TTC549 (cell line): Measurements from ENCODE around the gene BTNL3.
"Not testable (repeated sequence)": the region's sequence is repeated elsewhere in the genome, so short reads cannot be mapped to it uniquely, and the experiment has no call there.

Experiments used
- FAIRE-seq: peaks from 2 replicates; lab custom pipeline; 2012; peaks lifted over from hg19 to GRCh38; lab: Jason Lieb, UNC

BTNL3 gene, protein sequence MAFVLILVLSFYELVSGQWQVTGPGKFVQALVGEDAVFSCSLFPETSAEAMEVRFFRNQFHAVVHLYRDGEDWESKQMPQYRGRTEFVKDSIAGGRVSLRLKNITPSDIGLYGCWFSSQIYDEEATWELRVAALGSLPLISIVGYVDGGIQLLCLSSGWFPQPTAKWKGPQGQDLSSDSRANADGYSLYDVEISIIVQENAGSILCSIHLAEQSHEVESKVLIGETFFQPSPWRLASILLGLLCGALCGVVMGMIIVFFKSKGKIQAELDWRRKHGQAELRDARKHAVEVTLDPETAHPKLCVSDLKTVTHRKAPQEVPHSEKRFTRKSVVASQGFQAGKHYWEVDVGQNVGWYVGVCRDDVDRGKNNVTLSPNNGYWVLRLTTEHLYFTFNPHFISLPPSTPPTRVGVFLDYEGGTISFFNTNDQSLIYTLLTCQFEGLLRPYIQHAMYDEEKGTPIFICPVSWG

DNA sequence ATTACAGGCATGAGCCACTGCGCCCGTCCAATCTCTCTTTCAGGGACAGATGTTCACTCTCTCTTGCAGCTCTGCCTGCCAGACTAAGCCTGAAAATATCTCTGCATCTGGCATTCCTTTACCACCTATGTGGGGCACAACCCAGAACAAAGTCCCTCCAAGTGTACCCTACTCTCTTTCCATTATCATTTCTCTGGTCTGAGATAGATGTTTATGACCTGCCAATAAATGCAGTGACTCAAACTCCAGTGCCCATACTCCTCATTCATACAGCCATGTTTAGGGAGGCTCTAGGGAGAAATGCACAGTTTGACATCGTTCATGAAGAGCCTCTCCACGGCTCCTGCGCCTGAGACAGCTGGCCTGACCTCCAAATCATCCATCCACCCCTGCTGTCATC lies at the start of gene BTNL3:
Gene BTNL3 (plus strand): TSS at position 255 of the 400 bp plus-strand sequence. CDS start 183 bp downstream, outside the sequence.
- no peak for FAIRE-seq

DNA sequence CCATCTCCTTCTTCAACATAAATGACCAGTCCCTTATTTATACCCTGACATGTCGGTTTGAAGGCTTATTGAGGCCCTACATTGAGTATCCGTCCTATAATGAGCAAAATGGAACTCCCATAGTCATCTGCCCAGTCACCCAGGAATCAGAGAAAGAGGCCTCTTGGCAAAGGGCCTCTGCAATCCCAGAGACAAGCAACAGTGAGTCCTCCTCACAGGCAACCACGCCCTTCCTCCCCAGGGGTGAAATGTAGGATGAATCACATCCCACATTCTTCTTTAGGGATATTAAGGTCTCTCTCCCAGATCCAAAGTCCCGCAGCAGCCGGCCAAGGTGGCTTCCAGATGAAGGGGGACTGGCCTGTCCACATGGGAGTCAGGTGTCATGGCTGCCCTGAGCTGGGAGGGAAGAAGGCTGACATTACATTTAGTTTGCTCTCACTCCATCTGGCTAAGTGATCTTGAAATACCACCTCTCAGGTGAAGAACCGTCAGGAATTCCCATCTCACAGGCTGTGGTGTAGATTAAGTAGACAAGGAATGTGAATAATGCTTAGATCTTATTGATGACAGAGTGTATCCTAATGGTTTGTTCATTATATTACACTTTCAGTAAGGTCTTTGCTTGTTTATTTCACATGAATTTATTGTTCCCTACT lies 38.2 kb upstream of the BTNL3 start:
- FAIRE-seq, result no peak

DNA sequence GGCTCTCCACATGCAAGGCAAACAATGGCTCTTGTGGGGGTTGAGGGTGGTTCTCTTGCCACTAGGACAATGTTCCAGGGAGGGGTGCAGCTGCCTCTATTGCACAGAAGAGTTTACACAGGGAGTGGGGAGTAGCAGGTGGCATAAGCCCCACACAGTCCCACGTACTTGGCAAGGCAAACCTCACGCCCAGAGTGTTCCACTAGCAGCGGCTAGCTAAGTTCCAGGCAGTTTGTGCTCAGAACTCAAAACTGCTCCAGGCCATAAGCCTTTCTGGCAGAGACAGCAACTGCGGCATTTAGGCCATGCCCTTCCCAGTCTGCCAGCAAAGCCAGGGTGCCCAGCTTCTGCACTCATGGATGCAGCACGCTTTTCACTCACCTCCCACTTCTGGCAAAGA lies 29.0 kb upstream of the BTNL3 start:
- no peak for FAIRE-seq

DNA sequence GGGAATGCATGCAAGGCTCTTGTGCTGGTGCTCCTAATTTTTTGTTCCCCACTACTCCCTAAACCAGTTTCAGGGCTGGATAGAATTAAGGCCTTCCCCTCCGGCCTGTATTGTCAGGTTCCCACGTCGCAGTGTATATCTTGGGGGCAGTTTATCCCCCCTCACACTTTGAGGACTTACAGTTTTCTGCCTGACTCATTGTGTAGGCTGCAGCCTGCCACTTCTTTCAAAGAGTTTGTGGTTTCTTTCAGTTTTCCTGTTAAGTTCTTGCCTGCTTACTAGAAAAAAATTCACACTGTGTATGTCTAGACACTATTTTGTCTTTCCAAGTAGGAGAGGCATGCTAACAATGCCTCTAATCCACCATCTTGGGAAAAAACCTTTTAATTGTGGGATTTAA lies 28.4 kb upstream of the BTNL3 start:
- FAIRE-seq, result no peak

DNA sequence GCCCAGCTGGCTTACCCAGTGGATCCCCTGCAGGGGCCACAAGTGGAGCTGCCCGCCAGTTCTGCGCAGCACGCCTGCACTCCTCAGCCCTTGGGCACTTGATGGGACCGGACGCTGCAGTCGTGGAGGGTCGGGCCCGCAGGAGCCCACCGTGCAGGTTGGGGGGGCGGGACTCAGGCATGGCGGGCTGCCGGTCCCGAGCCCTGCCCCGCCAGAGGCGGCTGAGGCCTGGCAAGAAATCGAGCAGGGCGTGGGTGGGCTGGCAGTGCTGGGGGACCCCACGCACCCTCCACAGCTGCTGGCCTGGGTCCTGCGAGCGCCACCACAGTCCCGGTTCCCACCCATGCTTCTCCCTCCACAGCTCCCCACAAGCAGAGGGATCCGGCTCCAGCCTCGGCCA lies 19.2 kb upstream of the BTNL3 start:
- no peak for FAIRE-seq

DNA sequence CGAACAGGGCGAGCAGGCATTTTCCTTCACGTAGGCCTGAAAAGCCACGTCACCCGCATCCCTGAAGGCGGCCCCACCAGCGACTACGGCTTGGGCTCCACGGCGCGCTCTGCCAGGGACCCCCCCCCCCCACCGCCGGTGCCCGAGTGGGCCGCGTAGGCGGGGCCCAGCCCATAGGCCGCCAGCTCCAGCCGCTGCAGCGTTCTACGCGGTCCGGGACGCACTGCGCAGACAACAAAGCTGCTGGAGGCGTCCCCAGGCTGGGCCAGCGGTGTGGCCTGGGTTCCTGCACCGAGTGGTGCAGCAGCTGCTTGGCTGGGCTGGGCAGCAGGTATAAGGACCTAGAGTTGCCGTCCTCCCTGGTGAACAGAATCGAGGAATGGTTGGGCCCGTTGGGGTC lies 18.3 kb upstream of the BTNL3 start:
- FAIRE-seq, result no peak

DNA sequence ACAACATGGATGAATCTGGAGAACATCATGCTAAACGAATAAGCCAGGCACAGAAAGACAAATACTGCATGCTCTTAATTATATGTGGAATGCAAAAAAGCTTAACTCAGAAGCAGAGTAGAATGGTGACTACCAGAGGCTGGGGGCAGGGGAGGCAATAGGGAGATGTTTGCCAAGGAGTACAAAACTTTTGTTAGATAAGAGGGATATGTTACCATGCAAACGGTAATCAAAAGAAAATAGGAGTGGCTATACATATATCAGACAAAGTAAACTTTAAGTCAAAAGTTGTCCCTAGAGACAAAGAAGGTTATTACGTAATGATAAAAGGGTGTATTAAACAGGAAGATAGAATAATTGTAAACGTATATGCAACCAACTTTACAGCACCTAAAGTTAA lies 17.8 kb upstream of the BTNL3 start:
- no peak for FAIRE-seq

DNA sequence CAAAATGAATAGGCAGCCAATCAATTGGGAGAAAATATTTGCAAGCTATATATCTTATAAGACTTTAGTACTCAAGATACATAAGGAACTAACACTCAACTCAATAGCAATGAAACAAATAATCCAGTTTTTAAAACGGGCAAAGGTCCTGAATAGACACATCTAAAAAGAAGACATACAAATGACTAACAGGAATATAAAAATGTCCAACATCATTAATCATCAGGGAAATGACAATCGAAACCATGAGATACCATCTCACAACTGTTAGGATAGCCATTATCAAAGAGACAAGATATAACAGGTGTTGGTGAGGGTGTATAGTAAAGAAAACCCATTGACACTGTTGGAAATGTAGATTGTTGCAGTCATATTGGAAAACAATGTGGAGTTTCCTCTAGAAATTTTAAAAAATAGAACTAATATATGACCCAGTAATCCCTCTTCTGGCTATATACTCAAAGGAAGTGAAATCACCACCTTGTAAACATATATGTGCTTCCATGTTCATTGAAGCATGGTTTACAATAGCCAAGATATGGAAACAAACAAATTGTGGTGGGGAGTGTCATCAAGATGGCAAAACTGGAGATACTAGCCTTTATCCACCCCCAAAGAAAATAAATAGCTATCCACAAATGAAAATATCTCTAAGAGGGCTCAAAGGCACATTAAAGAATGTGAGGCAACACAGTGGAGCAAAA lies 13.9 kb upstream of the BTNL3 start:
- FAIRE-seq, result no peak

DNA sequence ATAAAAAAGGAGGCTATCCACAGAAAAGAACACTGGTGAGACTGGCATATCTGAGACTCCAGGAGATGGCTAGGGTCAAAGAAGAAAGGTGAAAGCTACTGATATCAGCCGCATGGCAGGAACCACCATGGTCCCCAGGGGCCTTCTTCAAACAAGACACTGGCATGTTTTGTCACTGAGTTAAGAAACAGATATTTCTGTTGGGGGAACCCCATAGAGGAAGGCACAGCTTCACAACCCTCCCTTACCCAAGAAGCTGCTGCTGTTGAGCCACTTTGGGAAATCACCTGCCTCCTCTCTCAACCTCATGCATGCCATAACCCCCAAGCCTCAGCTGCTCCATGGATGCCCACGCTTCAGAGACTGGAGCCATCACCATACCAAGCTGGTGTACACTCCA lies 13.3 kb upstream of the BTNL3 start:
- no peak for FAIRE-seq

DNA sequence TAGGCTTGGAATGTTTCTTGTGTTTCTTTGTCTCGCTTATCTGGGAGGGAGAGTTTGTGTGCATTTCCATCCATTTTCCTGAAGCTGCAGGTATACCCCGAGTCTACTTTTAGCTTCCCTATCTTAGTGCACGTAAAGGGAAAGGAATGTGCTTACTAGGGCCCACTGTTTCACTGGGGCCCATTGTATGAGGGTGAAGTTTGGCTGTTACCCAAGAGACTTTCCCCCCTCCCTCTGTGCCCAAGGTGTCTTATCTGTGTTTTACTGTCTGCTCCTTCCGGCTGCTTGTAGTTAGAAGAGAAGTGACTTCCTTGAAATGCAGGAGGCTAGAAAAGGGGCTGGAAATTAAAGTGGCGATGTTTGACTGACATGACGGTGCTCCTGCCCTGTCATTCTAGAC lies 12.1 kb upstream of the BTNL3 start:
- FAIRE-seq, result no peak

DNA sequence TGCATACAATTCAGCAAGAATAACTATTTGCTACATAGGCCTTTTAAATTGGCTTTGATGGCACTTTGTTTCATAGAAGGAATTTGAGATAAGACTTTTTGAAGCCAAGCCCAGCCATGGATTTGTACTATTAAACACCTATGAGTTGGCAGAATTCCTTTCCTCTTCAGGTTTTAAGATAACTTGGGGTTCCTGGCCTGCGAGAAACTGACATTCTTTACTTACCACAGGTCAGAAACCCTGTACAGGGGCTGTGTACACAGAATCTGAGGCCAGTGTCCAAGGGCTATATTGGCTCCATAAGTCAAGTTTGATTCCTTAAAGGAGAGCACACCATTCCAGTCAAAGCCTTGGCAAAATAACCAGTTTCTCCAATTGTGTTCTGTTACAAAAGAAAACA lies 10.8 kb upstream of the BTNL3 start:
- no peak for FAIRE-seq

DNA sequence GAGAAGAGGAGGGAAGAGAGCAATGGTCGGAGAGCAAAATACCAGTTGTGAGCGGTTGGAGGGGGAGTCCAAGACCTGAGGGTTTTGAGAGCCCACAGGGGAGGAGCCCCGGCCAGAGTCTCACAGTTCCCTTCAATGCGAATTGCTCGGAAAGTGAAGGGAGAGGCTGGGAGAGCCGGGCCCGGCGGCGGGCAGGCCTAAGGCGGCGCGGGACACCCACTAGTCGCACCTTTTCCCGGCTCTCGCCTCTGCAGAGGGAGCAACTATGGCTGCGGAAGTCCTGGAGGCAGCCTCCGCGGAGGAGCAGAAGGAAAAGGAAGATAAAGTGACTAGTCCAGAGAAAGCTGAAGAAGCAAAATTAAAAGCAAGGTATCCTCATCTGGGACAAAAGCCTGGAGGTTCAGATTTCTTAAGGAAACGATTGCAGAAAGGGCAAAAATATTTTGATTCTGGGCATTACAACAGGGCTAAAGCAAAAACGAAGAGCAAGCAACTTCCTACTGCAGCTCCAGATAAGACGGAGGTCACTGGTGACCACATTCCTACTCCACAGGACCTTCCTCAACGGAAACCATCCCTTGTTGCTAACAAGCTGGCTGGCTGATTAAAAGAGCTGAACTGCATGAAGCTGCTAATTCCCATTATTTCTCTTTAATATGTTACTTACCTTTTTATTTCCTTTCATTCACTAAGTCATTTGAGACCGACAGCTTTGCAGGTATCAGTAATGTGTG lies 6.5 kb upstream of the BTNL3 start:
- no peak for FAIRE-seq

DNA sequence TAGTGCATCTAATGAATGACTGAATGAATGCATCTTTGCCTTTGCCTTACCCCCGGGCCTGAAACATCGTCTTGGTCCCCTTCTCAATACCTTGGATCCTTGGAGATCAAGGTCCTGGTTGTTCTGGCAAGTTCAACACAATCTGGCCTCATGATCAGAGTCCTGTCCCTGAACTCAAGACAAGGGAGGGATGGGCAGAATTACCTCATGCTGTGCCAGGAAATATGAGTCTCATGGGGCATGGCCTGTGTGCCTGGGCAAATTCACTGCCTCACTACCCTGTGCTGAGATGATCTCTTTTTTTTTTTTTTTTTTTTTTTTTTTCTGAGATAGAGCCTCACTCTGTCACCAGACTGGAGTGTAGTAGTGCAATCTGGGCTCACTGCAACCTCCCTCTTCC lies 630 bp upstream of the BTNL3 start:
- no peak for FAIRE-seq

DNA sequence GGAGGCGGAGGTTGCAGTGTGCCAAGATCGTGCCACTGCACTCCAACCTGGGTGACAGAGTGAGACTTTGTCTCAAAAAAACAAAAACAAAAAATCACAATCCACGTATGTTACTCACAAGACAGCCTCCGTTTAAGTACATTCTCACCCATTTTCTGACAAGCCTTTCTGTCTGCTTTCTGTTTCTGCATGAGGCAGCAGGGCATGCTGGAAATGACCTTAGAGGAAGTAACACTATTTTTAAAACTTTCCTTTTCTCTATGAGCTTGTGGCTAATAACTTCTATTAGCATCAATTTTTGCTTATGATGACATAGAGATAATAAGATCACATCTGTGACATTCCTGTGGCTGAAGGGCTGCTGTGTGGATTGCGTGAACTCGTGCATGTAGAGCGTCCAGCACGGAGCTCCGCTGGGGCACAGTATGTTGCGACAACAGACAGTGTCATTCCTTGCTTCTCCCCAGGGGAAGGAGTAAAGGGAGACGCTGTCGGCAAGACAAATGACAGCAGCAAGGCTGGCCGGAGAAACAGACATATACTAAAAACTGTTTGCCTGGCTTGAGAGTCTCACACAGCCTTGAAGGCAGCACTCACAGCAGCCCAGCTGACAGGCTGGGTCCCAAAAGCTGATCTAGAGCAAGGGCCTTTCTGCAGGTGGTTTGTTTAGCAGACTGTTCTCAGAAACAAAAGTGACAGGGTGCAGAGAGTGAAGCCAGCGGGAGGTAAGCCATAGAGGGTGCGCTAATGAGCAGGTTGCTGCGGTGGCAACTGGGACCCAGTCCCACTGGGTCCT lies 1.6 kb downstream of the BTNL3 start:
- no peak for FAIRE-seq

DNA sequence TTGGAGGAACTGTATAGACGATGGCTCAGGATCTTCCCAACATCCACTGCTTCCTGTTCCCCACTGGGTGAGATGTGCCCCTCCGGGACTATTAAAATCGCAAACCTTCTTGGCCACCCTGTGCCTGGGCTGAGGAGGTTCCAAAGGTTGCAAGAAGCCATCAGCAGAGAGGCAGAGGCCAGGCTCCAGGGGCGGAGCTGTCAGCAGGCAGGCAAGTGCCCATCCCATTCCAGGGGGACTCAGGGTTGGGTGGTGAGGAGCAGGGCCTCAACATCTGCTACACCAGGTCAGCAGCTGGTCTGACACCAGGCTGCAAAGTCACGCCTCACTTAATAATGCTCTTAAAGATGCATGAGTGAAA lies 2.2 kb downstream of the BTNL3 start:
- no peak for FAIRE-seq

DNA sequence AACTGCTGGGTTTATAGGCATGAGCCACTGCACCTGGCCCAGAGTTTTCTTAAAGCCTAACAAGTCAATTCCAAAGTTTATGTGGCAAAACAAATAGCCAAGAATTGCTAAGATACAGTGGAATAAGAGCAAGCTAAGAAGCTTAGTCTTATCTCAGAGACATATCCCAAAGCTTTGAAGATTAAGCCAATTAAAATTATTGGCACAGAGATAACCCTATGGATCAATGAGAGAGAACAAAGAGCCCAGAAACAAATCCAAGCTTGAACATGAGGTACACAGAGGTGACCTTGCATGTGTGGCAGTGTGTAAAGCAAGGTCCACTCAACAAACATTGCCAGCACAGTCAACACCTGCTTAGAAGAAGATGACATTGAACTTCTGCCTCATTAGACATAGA lies 13.3 kb downstream of the BTNL3 start:
- FAIRE-seq, result no peak

DNA sequence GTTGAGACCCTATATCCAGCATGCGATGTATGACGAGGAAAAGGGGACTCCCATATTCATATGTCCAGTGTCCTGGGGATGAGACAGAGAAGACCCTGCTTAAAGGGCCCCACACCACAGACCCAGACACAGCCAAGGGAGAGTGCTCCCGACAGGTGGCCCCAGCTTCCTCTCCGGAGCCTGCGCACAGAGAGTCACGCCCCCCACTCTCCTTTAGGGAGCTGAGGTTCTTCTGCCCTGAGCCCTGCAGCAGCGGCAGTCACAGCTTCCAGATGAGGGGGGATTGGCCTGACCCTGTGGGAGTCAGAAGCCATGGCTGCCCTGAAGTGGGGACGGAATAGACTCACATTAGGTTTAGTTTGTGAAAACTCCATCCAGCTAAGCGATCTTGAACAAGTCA lies 17.1 kb downstream of the BTNL3 start:
- FAIRE-seq, result no peak

DNA sequence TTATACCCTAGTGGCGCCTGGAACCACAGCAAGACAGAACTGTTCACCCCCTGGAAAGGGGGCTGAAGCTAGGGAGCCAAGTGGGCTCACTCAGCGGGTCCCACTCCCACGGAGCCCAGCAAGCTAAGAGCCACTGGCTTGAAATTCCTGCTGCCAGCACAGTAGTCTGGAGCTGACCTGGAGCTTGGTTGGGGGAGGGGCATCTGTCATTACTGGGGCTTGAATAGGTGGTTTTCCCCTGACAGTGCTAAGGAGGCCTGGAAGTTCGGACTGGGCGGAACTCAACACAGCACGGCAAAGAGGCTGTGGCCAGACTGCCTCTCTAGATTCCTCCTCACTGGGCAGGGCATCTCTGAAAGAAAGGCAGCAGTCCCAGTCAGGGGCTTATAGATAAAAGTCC lies 19.5 kb downstream of the BTNL3 start:
- FAIRE-seq, result no peak

DNA sequence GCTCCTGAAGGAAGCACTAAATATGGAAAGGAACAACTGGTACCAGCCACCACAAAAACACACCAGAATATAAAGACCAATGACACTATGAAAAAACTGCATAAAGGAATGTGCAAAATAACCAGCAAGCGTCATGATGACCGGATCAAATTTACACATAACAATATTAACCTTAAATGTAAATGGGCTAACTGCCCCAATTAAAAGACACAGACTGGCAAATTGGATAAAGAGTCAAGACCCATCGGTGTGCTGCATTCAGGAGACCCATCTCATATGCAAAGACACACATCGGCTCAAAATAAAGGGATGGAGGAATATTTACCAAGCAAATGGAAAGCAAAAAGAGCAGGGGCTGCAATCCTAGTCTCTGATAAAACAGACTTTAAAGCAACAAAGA lies 21.4 kb downstream of the BTNL3 start:
- FAIRE-seq, result not testable (repeated sequence)

DNA sequence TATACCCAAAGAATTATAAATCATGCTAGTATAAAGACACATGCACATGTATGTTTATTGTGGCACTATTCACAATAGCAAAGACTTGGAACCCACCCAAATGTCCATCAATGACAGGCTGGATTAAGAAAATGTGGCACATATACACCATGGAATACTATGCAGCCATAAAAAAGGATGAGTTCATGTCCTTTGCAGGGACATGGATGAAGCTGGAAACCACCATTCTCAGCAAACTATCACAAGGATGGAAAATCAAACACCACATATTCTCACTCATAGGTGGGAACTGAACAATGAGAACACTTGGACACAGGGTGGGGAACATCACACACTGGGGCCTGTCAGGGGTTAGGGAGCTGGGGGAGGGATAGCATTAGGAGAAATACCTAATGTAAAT lies 26.0 kb downstream of the BTNL3 start:
- not testable (repeated sequence) for FAIRE-seq

DNA sequence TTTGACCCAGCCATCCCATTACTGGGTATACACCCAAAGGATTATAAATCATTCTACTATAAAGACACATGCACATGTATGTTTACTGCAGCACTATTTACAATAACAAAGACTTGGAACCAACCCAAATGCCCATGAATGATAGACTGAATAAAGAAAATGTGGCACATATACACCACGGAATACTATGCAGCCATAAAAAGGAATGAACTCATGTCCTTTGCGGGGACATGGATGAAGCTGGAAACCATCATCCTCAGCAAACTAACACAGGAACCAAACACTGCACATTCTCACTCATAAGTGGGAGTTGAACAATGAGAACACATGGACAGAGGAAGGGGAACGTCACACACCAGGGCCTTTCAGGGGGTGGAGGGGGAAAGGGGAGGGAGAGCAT lies 28.8 kb downstream of the BTNL3 start:
- FAIRE-seq, result not testable (repeated sequence)

DNA sequence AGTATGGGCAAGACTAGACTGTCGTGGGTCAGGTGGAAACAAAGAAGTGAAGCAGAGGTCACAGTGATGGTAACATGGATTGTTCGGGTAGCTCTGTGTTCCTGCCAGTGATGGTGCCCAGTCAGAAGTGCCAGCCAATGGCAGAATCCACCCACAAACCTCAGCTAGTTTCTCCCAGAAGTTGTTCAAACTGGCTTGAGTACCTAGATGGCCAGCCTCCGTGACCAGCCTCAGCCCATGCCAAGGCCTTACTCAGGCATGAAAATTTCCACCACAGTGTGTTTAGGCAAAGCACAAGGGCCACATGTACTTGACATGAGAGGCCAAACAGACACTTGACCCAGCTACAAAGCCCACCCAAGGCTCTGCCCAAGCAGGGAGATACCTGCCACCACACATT lies 32.0 kb downstream of the BTNL3 start:
- no peak for FAIRE-seq
